ENCODE measurements around the gene RFX8.

Gene RFX8

GRCh38 chr2:101415220-101415619 is 59.7 kb downstream of the RFX8 start:
- DNase-seq (ENCODE audit: low read depth in 2 of 2, low spot score in 1 of 2): no peak

GRCh38 chr2:101412092-101412694 is 62.7 kb downstream of the RFX8 start:
- no peak for DNase-seq (ENCODE audit: low read depth in 2 of 2, low spot score in 1 of 2)

GRCh38 chr2:101410746-101411145 is 64.2 kb downstream of the RFX8 start:
- DNase-seq (ENCODE audit: low read depth in 2 of 2, low spot score in 1 of 2): no peak

DNA sequence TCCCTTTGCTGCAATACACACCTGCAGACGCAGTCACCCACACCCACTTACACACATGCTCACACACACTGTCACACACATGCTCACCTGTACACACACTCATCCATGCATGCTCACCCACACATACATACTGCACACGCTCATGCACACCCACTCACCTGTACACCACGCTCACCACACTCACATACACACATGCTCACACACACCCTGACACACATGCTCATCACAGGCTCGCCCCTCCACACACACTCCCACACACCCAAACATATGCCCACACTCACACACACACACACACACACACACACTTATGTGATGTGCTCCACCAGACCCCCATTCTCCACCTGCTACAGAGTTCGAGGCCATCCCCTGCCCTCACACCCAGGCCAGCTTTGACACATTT is 64.8 kb downstream of the RFX8 start:
- DNase-seq (ENCODE audit: low read depth in 2 of 2, low spot score in 1 of 2): no peak

DNA sequence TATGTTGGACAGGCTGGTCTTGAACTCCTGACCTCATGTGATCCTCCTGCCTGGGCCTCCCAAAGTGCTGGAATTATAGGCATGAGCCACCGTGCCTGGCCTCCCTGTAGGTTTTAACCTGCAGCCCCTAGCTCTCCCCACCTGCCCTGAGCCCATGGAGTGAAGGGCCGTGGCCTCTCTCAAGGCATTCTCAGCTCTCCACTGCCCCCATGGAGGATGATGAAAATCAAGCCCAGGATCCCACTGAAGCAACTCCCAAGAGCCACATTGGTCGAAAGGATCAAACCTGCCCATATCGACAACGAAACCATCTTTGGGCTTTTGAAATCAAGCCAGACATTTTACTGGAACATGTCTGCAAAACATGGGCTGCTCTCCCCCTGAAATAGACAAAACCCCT is 65.2 kb downstream of the RFX8 start:
- DNase-seq (ENCODE audit: low read depth in 2 of 2, low spot score in 1 of 2): no peak

DNA sequence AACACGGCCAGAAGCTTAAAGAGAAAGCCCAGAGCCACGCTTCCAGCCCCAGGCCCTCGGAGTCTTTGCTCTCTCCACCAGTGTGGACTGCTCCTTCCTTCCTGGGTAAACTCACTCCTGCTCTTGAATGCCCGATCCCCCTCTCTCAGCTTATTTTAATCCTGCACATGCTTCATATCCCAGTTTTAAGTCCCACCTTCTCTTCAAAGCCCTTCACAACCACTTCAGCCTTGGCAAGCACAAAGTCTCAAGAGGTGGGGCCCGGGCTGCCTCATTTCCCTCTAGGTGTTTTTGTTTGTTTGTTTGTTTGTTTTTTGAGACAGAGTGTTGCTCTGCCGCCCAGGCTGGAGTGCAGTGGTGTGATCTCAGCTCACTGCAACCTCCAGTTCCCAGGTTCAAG is 66.0 kb downstream of the RFX8 start:
- no peak for DNase-seq (ENCODE audit: low read depth in 2 of 2, low spot score in 1 of 2)

- DNase-seq (ENCODE audit: low read depth in 2 of 2, low spot score in 1 of 2): no peak
These were observed 69.5 kb downstream of the RFX8 start for GRCh38 chr2:101405351-101405899.

- DNase-seq (ENCODE audit: low read depth in 2 of 2, low spot score in 1 of 2): no peak
These were observed 71.2 kb downstream of the RFX8 start for GRCh38 chr2:101403745-101404144.

DNA sequence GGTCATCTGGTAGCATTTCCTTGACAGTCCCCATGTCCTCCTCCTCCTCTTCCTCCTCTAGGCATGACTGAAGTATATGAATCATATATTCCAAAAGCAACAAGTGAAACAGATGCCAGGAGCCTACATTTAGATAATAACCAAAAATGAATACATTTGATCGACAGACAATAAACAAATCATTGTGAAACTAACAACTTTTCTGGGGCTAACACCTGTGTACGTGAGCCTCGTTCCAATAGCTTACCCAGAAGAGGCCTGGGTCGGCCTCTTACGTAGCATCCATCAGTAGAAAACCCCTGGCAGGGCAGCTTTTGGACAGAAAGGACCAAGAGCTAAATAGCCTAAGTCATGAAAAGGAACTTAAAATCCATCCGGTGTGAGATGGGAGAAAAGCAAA is 72.3 kb downstream of the RFX8 start:
- no peak for DNase-seq (ENCODE audit: low read depth in 2 of 2, low spot score in 1 of 2)

DNA sequence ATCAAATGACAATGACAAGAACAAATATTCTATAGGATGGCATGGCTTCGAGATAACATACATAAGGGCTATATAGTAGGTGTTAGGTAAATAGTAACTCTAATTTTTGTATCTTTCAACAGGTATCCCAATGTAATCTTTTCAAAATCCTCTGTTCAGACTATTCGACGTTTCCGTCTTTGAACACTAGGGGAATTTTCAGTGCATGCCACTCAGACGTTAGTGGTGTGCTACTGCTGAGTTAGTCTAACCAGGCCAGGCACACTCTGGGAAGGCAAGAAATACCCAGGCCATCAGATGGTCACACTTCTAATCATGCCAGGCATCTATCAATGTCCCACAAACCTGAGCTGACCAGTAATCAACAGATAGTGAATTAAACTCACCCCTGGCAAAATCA is 73.0 kb downstream of the RFX8 start:
- no peak for DNase-seq (ENCODE audit: low read depth in 2 of 2, low spot score in 1 of 2)

- DNase-seq (ENCODE audit: low read depth in 2 of 2, low spot score in 1 of 2): no peak
These were observed 73.6 kb downstream of the RFX8 start for GRCh38 chr2:101401326-101401665.

- DNase-seq (ENCODE audit: low read depth in 2 of 2, low spot score in 1 of 2): no peak
These were observed 74.2 kb downstream of the RFX8 start for GRCh38 chr2:101400506-101401325.

GRCh38 chr2:101400048-101400447 is 74.9 kb downstream of the RFX8 start:
- DNase-seq (ENCODE audit: low read depth in 2 of 2, low spot score in 1 of 2): no peak

- no peak for DNase-seq (ENCODE audit: low read depth in 2 of 2, low spot score in 1 of 2)
These were observed 75.7 kb downstream of the RFX8 start for GRCh38 chr2:101399021-101399799.

- DNase-seq (ENCODE audit: low read depth in 2 of 2, low spot score in 1 of 2): no peak
These were observed 76.6 kb downstream of the RFX8 start for GRCh38 chr2:101398116-101398821.

DNA sequence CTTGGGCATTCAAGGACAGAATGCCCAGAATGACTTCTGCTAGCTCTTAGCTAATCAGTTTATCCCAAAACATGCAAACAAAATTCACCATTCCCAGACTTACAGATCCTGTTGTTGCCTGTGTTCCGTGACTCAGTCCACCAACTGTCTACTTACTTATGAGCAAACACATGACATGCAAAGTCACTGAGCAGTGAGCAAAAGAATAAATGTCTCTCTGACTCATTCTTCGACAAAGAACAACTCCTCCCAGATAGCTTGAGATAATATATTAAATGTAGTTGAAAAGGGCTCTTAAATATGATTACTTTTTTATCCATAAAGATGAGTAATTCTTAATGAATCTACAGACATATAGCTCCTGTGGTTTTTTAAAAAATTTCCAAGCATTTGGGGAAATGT is 78.6 kb downstream of the RFX8 start:
- no peak for DNase-seq (ENCODE audit: low read depth in 2 of 2, low spot score in 1 of 2)

GRCh38 chr2:101395545-101396315 is 79.2 kb downstream of the RFX8 start:
- no peak for DNase-seq (ENCODE audit: low read depth in 2 of 2, low spot score in 1 of 2)

- no peak for DNase-seq (ENCODE audit: low read depth in 2 of 2, low spot score in 1 of 2)
These were observed 86.7 kb downstream of the RFX8 start for GRCh38 chr2:101388232-101388631.

- no peak for DNase-seq (ENCODE audit: low read depth in 2 of 2, low spot score in 1 of 2)
These were observed 87.6 kb downstream of the RFX8 start, which contains the start of gene CREG2 for GRCh38 chr2:101387151-101387834. TSS of gene CREG2 (minus strand) at chr2:101387503. CDS start at chr2:101387457, 46 bp downstream.
